ENCODE data around the gene HERC2.
"Not testable (repeated sequence)": the region's sequence is repeated elsewhere in the genome, so short reads cannot be mapped to it uniquely, and the experiment has no call there.

The HERC2 gene

GRCh38 chr15:28273873-28274610 is 47.9 kb downstream of the HERC2 start:
- FAIRE-seq, result no peak

- FAIRE-seq, result no peak
Observed at GRCh38 chr15:28273468-28273867, 48.5 kb downstream of the HERC2 start.

GRCh38 chr15:28272587-28272986 is 49.4 kb downstream of the HERC2 start:
- no peak for FAIRE-seq

- FAIRE-seq, result no peak
Observed at GRCh38 chr15:28271697-28272260, 50.2 kb downstream of the HERC2 start.

- FAIRE-seq, result no peak
Observed at GRCh38 chr15:28269097-28269496, 52.9 kb downstream of the HERC2 start.

GRCh38 chr15:28267727-28268126 is 54.3 kb downstream of the HERC2 start:
- FAIRE-seq, result no peak

GRCh38 chr15:28265334-28266019 is 56.5 kb downstream of the HERC2 start:
- no peak for FAIRE-seq

- no peak for FAIRE-seq
Observed at GRCh38 chr15:28264166-28264565, 57.8 kb downstream of the HERC2 start.

GRCh38 chr15:28262438-28262837 is 59.5 kb downstream of the HERC2 start:
- FAIRE-seq, result no peak

- FAIRE-seq, result no peak
Observed at GRCh38 chr15:28260722-28261121, 61.3 kb downstream of the HERC2 start.

GRCh38 chr15:28260317-28260716 is 61.7 kb downstream of the HERC2 start:
- no peak for FAIRE-seq

GRCh38 chr15:28255965-28256364 is 66.0 kb downstream of the HERC2 start:
- no peak for FAIRE-seq

- no peak for FAIRE-seq
Observed at GRCh38 chr15:28252831-28253230, 69.1 kb downstream of the HERC2 start.

- no peak for FAIRE-seq
Observed at GRCh38 chr15:28246605-28247004, 75.4 kb downstream of the HERC2 start.

GRCh38 chr15:28243901-28244300 is 78.1 kb downstream of the HERC2 start:
- no peak for FAIRE-seq

GRCh38 chr15:28243399-28243798 is 78.6 kb downstream of the HERC2 start:
- FAIRE-seq, result no peak

GRCh38 chr15:28238296-28238695 is 83.7 kb downstream of the HERC2 start:
- FAIRE-seq, result not testable (repeated sequence)

GRCh38 chr15:28231743-28232142 is 90.2 kb downstream of the HERC2 start:
- FAIRE-seq, result not testable (repeated sequence)

GRCh38 chr15:28231336-28231735 is 90.6 kb downstream of the HERC2 start:
- not testable (repeated sequence) for FAIRE-seq

GRCh38 chr15:28228990-28229640 is 92.9 kb downstream of the HERC2 start:
- FAIRE-seq, result not testable (repeated sequence)

GRCh38 chr15:28228096-28228495 is 93.9 kb downstream of the HERC2 start:
- FAIRE-seq, result no peak

- FAIRE-seq, result not testable (repeated sequence)
Observed at GRCh38 chr15:28227303-28227702, 94.7 kb downstream of the HERC2 start.

- FAIRE-seq, result not testable (repeated sequence)
Observed at GRCh38 chr15:28222612-28223011, 99.4 kb downstream of the HERC2 start.
